Measurements from ENCODE around the gene FLT3.
"Not testable (repeated sequence)": the region's sequence is repeated elsewhere in the genome, so short reads cannot be mapped to it uniquely, and the experiment has no call there.

Gene FLT3

DNA sequence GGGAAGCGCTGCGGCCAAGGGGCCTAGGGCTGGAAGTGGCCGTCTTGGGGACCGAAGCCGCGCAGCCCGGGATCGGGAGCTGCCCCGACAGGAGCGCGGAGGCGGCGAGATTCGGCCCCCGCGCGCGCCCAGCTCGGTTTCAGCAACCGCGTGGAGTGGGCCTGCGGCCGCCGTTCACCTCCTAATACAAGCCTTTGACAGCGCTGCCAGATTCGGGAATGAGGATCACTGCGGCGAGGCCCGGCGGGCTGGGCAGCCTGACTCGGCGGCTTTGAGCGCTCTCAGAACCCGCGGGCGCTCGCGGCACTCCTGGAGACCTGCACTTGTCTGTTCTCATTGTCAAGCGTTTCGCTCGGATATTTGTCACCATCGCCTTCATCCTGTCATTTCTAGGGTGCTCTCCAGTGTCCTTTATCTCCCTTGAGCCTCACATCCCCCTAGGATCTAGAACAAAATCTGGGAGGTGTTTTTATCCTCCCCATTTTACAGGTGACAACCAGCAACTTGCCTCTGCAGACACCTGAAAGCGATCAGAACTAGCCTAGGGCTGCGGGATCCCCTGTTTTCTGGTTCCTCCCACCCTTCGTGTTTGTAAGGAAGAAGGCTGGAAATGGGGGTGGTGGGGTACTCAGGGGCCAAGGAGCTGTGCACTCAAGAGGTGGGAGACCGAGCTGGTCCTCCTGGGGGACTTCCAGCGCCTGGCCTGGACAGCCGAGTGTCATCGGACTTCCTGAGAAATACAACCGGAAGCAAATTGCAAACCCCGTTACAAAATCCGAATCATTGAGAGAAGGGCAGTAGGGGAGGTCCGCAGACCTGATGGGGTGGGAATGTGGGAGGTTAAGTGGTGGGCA lies 129.8 kb downstream of the FLT3 start:
- DNase-seq: no peak

DNA sequence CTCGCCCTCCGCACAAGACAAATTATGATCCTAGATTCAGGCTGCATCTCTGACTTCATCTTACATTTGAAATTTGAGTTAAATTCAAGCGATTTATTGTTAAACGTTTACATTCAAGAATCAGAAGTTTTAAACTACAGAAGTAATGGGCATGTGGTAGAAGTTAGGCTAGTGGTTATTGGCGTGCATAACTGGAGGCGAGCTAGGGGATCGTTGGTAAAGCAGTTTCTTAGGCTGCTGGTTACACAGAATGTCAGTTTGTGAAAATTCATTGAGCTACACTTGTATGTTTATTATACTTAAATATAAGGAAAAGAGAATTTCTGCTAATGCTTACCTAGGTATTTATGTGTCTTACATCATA lies 130.5 kb downstream of the FLT3 start:
- no peak for DNase-seq

GRCh38 chr13:27969082-27969865 lies 131.1 kb downstream of the FLT3 start, which contains the start of gene CDX2:
CDX2 (minus strand) TSS chr13:27969315; CDS start chr13:27969006, 309 bp downstream.
- no peak for DNase-seq

- DNase-seq: no peak
Measured at GRCh38 chr13:27968316-27969081, 131.9 kb downstream of the FLT3 start.

GRCh38 chr13:27967736-27968315 lies 132.6 kb downstream of the FLT3 start:
- DNase-seq: no peak

- DNase-seq: no peak
Measured at GRCh38 chr13:27967203-27967735, 133.1 kb downstream of the FLT3 start.

DNA sequence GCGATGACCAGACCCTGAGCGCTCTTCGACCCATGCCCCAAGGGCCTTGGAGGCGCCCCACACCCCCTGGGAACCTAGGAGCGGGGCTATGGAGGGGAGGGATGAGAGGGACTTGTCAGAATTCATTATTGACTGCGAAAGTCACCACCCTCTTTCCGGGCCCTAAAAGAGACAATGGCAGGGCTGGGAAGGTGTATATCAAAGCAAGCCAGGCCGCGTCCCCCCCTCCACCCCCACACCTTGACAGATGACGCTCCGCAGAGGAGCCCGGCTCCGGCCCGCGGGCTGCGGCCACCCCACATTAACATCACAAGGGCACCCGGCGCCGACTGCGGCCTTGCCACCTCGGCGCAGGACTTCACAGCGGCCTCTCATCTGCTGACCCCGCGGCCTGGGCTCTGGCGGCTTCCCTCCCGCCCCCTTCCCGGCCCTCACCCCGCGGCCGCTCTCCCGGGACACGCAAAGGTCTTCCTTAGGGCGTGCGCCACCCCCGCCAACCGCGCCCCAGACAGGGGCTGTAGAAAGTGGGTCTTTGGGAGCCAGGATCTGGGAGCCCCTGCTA lies 133.7 kb downstream of the FLT3 start:
- no peak for DNase-seq

GRCh38 chr13:27965740-27966640 lies 134.4 kb downstream of the FLT3 start:
- no peak for DNase-seq

DNA sequence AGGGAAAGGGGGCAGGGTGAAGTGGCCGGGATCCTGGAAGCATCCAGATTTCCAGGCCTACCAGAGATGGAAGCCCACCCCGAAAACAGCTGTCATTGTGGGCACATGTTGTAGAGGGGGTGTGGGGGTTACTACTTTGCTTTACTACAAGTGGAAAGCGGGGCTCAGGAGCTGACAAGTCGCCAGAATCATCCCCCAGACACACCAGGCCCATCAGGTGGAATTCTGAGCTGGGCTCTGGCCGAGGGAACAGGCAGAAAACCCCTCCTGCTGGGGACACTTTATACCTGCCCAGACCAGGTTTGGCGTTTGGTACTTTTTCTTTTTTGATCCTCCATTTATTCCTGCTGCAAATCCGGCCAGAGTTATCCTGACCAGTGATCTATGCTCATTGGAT lies 135.0 kb downstream of the FLT3 start:
- DNase-seq: no peak

- no peak for DNase-seq
Measured at GRCh38 chr13:27964741-27965323, 135.5 kb downstream of the FLT3 start.

- not testable (repeated sequence) for DNase-seq
Measured at GRCh38 chr13:27964206-27964605, 136.2 kb downstream of the FLT3 start.

GRCh38 chr13:27963491-27963890 lies 136.9 kb downstream of the FLT3 start:
- no peak for DNase-seq

GRCh38 chr13:27962982-27963381 lies 137.4 kb downstream of the FLT3 start:
- DNase-seq: no peak

DNA sequence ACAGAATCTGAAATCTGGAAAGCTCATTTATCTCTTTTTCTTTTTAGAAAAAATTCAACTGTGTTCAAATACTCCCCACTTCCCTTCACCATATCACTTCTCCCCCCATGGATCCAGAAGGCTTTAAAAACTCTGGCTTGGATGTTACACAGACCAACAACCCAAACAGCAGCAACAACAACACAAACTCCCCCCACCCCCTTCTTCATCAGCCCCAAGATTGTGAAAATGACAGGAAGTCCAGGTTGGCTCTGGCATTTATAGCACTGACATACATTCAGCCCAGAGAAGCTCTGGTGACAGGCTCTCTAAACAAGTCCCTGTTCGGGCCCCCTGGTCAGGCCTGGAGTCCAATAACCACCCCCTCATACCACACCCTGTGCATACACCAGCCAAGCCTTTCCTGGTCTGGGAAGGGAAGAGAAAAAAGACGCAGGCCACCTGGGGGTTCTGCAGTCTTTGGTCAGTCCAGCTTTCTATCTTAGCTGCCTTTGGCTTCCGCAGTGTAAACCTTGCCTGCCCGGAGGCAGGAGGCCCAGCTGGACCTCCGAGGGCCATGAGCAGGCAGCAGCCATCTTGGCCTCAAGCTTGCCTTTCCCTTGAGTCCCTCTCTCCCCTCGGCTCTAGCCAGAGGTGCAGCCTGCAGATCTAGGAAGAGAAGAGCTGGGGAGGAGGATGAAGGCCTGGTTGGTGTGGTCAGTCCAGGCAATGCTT lies 138.1 kb downstream of the FLT3 start:
- no peak for DNase-seq

GRCh38 chr13:27961227-27962085 lies 138.9 kb downstream of the FLT3 start:
- no peak for DNase-seq

DNA sequence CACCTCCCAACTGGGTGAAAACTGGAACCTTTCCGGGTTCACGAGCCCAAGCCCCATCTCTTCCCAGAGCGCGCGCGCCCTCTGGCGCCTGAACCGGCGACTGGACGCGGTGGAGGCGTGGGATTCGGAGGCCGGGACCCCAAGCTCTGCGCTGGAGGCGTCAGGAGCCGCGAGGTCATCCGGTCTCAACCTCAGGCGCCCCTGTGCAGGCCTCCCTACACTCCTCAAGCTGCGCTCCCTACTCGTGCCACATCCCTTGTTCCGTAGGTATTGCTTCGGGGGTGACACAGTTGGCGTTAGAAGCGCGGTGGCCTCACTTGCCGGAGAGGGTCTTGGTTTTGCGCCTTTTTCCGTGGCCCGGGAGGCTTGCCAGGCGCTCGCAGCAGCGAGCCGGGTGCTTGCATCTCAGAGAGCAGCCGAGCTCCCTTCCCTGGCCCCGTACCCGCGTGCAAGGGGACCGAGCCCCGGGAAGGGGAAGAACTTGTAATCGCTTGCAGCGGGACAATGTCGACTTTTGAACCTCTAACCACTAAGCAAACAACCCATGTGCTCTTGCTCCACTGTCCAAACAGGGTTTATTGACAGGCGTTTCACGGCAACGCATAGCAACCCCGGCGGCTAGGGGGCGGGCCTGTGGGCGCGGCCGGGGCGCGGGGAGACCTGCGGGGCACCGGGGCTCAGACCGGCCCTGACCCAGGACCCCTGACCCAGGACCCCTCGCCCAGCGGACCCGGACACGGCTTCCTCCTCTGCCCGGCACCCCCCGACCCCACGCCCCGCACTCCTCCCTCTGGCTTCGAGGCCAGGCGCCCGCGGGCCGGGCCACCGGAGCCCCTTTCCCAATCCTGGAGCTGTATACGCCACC lies 139.8 kb downstream of the FLT3 start:
- DNase-seq: no peak

DNA sequence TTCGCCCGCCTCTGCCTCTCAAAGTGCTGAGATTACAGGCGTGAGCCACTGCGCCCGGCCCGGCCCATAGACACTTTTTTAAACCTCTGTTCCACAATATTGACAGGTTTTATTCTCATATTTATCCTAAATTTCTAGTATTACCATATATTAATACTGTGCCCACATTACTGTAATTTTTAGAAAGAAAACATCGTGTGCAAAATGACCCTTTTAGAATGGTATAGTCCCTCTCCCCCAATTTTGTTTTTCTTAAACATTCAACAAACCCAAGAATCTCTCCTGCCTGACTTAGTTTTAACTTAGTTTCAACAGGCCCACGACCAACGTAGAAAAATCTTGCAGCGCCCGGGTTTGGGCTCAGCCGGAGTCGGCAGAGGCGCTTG lies 140.4 kb downstream of the FLT3 start:
- no peak for DNase-seq

Measured in activated effector memory CD4-positive, alpha-beta T cell treated with anti-CD3 and anti-CD28 coated beads, Interleukin-2, amount 50 U/mL, for 16 hours (primary cell).